Smooth muscle cell (in vitro differentiated cells): ENCODE data around the gene LPGAT1. TPM values are rescaled to one million over a fixed set of nuclear protein-coding genes. Genes with fewer than 3 reads are reported as not detected.

Experiments used
- DNase-seq: peaks from one replicate; lab custom pipeline; 2025; ENCODE audit not compliant: unreplicated experiment; lab: John Stamatoyannopoulos, UW
- H2AFZ ChIP-seq: fragments of 200-600 bp; sonication (generic); 2 replicates; pipeline ENCODE4 v1.6.0; 2016; ENCODE audit warnings: antibody characterized with exemption, low read depth, mild to moderate bottlenecking
- H3F3A ChIP-seq: fragments of 200-600 bp; sonication (generic); 2 replicates; pipeline ENCODE4 v1.6.0; 2017; ENCODE audit warnings: antibody characterized with exemption, low read depth
- H3K27ac ChIP-seq: fragments of 200-600 bp; sonication (generic); 2 replicates; pipeline ENCODE4 v1.5.1; 2016; ENCODE audit warnings: low read depth, mild to moderate bottlenecking
- H3K27me3 ChIP-seq: fragments of 200-600 bp; sonication (generic); 2 replicates; pipeline ENCODE4 v1.6.1; 2016; ENCODE audit warnings: low read depth, mild to moderate bottlenecking
- H3K36me3 ChIP-seq: fragments of 200-600 bp; sonication (generic); 2 replicates; pipeline ENCODE4 v1.5.1; 2016; ENCODE audit warnings: low read depth
- H3K4me1 ChIP-seq: fragments of 200-600 bp; sonication (generic); 2 replicates; pipeline ENCODE4 v1.5.1; 2016; ENCODE audit warnings: low read depth
- H3K4me2 ChIP-seq: fragments of 200-600 bp; sonication (generic); 2 replicates; pipeline ENCODE4 v1.6.0; 2016; ENCODE audit warnings: mild to moderate bottlenecking
- H3K4me3 ChIP-seq: fragments of 200-600 bp; sonication (generic); 2 replicates; pipeline ENCODE4 v1.5.1; 2016; ENCODE audit warnings: mild to moderate bottlenecking
- H3K79me2 ChIP-seq: fragments of 200-600 bp; sonication (generic); 2 replicates; pipeline ENCODE4 v1.6.0; 2016; ENCODE audit warnings: low read depth, mild to moderate bottlenecking
- H3K9ac ChIP-seq: fragments of 200-600 bp; sonication (generic); 2 replicates; pipeline ENCODE4 v1.6.0; 2016; ENCODE audit warnings: low read depth
- H3K9me3 ChIP-seq: fragments of 200-600 bp; sonication (generic); replicated peaks from 2 replicates; pipeline ENCODE4 v1.5.1; 2016; ENCODE audit warnings: low read depth
- H4K20me1 ChIP-seq: fragments of 200-600 bp; sonication (generic); 2 replicates; pipeline ENCODE4 v1.6.0; 2016; ENCODE audit warnings: low read depth
- WGBS: methylation state at CpG from one replicate; pipeline ENCODE4 v1.1.7; 2016; ENCODE audit warnings: low lambda C conversion rate; 5-methylcytosine and 5-hydroxymethylcytosine counted together
- polyA plus RNA-seq: library from polyadenylated mRNA; unstranded; fragments of >200 nt; fragmentation: Nextera tagmentation; extraction: Ambion mirVana; gene quantifications from 2 replicates; pipeline ENCODE4 v1.2.1, GENCODE V29; 2016
- total RNA-seq: library from RNA; depleted of rRNA; stranded (reverse); fragments of >200 nt; gene quantifications from 2 replicates; pipeline ENCODE4 v1.2.3, GENCODE V29; 2014
- TF ChIP-seq, protein P1 (sequence below): fragments of 200-600 bp; sonication (generic); IDR thresholded peaks from 2 replicates; pipeline ENCODE4 v1.5.1; 2017; ENCODE audit warnings: borderline replicate concordance, mild to moderate bottlenecking, antibody characterized with exemption; ENCODE audit not compliant: insufficient read depth, poor library complexity, severe bottlenecking

LPGAT1 gene
- total and polyA plus RNA-seq, 2 experiments from 2014 or later = 12.0 to 39.7 TPM

DNA sequence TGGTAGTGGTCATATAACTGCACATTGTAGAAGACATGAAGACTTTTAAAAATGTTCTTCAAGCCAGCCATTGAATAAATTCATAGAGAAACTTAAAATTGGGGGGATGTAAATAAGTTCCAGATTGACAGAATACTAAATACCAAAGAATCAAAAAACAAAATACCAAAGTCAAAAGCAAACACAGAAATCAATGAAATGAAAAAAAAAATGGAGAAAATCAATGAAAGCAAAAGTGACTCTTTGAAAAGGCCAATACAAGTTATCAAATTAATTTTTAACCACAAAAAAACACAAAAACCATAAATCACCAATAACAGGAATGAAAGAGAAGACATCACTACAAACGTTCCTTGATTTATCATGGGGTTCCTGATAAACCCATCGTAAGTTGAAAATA, 25.6 kb downstream of the LPGAT1 start:
- DNase-seq = no peak
- WGBS = 94% methylated on average over 2 of the region's 2 CpGs
- Histone ChIP-seq H3K27ac (no peak overlapping the region), H3K9me3 (no peaks in the 10 kb centered on the region), H3K4me2 (no peak overlapping the region), H3K4me3 (no peak overlapping the region), H4K20me1 (no peaks in the 10 kb centered on the region), H3F3A (no peaks in the 10 kb centered on the region), H3K79me2 (peaks cover 16% of the 10 kb centered on the region), H2AFZ (no peak overlapping the region), H3K27me3 (no peaks in the 10 kb centered on the region), H3K9ac (no peak overlapping the region), H3K4me1 (no peaks in the 10 kb centered on the region), H3K36me3 (peaks cover 21% of the 10 kb centered on the region)
- TF ChIP-seq, protein P1, sequence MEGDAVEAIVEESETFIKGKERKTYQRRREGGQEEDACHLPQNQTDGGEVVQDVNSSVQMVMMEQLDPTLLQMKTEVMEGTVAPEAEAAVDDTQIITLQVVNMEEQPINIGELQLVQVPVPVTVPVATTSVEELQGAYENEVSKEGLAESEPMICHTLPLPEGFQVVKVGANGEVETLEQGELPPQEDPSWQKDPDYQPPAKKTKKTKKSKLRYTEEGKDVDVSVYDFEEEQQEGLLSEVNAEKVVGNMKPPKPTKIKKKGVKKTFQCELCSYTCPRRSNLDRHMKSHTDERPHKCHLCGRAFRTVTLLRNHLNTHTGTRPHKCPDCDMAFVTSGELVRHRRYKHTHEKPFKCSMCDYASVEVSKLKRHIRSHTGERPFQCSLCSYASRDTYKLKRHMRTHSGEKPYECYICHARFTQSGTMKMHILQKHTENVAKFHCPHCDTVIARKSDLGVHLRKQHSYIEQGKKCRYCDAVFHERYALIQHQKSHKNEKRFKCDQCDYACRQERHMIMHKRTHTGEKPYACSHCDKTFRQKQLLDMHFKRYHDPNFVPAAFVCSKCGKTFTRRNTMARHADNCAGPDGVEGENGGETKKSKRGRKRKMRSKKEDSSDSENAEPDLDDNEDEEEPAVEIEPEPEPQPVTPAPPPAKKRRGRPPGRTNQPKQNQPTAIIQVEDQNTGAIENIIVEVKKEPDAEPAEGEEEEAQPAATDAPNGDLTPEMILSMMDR = no peak

DNA sequence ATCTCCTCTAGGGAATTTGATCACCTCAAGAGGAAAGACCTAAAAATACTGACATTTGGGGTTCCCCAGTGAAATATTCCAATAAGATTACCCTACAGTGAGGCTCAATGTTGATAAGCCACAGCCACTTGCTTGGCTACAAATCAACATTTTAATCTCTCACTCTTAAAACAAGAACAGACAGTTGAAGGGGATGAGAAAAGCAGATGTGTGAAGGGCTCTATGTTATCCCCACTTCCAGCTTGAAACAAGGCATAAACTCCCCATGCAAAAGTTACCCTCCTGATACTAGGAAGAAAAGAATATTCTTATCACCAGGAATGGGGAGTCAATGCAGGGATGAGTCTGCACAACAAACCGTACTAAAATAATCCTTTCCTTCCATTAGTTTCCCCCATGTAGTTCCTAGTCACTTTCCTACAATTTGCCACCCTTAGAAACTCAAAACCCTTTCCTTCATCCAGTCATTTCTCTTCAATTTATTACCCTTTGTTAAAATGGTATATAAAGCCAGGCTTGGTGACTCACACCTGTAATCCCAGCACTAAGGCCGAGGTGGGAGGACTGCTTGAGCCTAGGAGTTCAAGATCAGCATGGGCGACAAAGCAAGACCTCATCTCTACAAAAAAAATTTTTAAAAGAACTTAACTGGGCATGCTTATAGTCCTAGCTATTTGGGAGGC, 29.5 kb downstream of the LPGAT1 start:
- no peak overlapping the region for H3K9ac ChIP-seq
- H4K20me1 ChIP-seq = no peaks in the 10 kb centered on the region
- H3K4me1 ChIP-seq = no peaks in the 10 kb centered on the region
- 97% methylated on average over 3 of the region's 3 CpGs for WGBS
- H3K27ac ChIP-seq = no peak overlapping the region
- H3K4me3 ChIP-seq = no peak overlapping the region
- H3K79me2 ChIP-seq = peaks cover 13% of the 10 kb centered on the region
- DNase-seq = no peak
- no peak overlapping the region for H3K4me2 ChIP-seq
- peaks cover 9% of the 10 kb centered on the region for H3K36me3 ChIP-seq
- no peaks in the 10 kb centered on the region for H3K9me3 ChIP-seq
- TF ChIP-seq, protein P1 = no peak
- H3F3A ChIP-seq = no peaks in the 10 kb centered on the region
- no peak overlapping the region for H2AFZ ChIP-seq
- no peaks in the 10 kb centered on the region for H3K27me3 ChIP-seq

DNA sequence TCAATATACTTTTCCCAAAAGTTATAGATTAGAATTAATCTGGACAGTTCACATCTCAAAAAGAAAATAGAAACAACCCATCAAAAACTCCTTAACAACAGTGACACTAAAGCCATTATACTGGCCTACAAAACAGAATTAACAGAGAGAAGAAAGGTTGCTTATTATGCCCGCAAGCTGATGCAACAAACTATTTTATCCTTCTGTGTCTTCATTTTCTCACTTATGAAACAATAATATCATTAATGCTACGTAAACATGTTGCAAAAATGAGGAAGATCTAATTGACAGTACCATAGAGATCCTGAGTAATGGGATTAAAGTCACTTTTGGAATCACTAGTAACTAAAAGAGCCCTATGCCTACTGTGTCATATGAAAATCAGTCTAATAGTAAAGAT, 32.6 kb downstream of the LPGAT1 start:
- no peaks in the 10 kb centered on the region for H3K4me1 ChIP-seq
- H3K79me2 ChIP-seq = peaks cover 3% of the 10 kb centered on the region
- TF ChIP-seq, protein P1 = no peak
- H3K36me3 ChIP-seq = no peaks in the 10 kb centered on the region
- H2AFZ ChIP-seq = no peak overlapping the region
- no peaks in the 10 kb centered on the region for H3K27me3 ChIP-seq
- no peaks in the 10 kb centered on the region for H4K20me1 ChIP-seq
- no peak overlapping the region for H3K27ac ChIP-seq
- H3F3A ChIP-seq = no peaks in the 10 kb centered on the region
- no peak overlapping the region for H3K4me3 ChIP-seq
- H3K4me2 ChIP-seq = no peak overlapping the region
- DNase-seq = no peak
- H3K9ac ChIP-seq = no peak overlapping the region
- H3K9me3 ChIP-seq = no peaks in the 10 kb centered on the region
- 49% methylated on average over 2 of the region's 2 CpGs for WGBS

DNA sequence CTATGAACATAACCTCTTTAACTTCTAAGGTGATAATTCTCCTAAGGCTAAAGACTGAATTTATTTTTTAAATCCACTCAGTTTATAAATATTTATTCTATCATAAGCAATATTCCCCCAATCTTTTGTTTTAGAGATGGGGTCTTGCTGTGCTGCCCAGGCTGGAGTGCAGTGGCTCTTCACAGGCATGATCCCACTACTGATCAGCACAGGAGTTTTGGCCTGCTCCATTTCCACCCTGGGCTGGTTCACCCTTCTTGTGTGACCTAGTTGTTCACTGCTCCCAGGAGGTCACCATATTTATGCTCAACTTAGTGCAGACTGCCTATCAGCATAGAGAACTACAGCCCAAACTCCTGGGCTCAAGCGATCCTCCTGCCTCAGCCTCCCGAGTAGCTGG, 38.6 kb downstream of the LPGAT1 start:
- no peaks in the 10 kb centered on the region for H4K20me1 ChIP-seq
- H3K27me3 ChIP-seq = no peaks in the 10 kb centered on the region
- no peaks in the 10 kb centered on the region for H3K9me3 ChIP-seq
- H3K79me2 ChIP-seq = no peaks in the 10 kb centered on the region
- no peak overlapping the region for H3K27ac ChIP-seq
- H3K4me2 ChIP-seq = no peak overlapping the region
- no peaks in the 10 kb centered on the region for H3F3A ChIP-seq
- H2AFZ ChIP-seq = no peak overlapping the region
- WGBS = 100% methylated on average over 2 of the region's 2 CpGs
- H3K4me1 ChIP-seq = no peaks in the 10 kb centered on the region
- no peak for DNase-seq
- TF ChIP-seq, protein P1 = no peak
- H3K9ac ChIP-seq = no peak overlapping the region
- no peak overlapping the region for H3K4me3 ChIP-seq
- peaks cover 5% of the 10 kb centered on the region for H3K36me3 ChIP-seq
